Measurements from ENCODE around the gene RPL29.

- TF ChIP-seq CTCF (IDR thresholded peaks at IDR 0.05), result no peak
- peak; percentile 25 for TF ChIP-seq POLR2A (IDR thresholded peaks at IDR 0.05)
- no peak for TF ChIP-seq EP300 (IDR thresholded peaks at IDR 0.05)
Observed at GRCh38 chr3:51974963-51975851, 20.5 kb downstream of the RPL29 start, which contains the start of gene ABHD14A.

All from ovary (tissue), 3 donors.